Articular chondrocyte of knee joint (primary cell): ENCODE data around the gene ZDBF2. TPM values are rescaled to one million over a fixed set of nuclear protein-coding genes. Genes with fewer than 3 reads are reported as not detected.

ENCODE experiments used
- small RNA-seq: library from RNA; depleted of rRNA; stranded (forward); fragments of <200 nt; gene quantifications from one replicate; pipeline ENCODE3, GENCODE V24; 2012
- total RNA-seq: library from RNA; depleted of rRNA; stranded (reverse); fragments of >200 nt; gene quantifications from 2 replicates; pipeline ENCODE4 v1.2.3, GENCODE V29; 2012

ZDBF2 gene
- total RNA-seq = 15.3 and 20.9 TPM in 2 replicates

DNA sequence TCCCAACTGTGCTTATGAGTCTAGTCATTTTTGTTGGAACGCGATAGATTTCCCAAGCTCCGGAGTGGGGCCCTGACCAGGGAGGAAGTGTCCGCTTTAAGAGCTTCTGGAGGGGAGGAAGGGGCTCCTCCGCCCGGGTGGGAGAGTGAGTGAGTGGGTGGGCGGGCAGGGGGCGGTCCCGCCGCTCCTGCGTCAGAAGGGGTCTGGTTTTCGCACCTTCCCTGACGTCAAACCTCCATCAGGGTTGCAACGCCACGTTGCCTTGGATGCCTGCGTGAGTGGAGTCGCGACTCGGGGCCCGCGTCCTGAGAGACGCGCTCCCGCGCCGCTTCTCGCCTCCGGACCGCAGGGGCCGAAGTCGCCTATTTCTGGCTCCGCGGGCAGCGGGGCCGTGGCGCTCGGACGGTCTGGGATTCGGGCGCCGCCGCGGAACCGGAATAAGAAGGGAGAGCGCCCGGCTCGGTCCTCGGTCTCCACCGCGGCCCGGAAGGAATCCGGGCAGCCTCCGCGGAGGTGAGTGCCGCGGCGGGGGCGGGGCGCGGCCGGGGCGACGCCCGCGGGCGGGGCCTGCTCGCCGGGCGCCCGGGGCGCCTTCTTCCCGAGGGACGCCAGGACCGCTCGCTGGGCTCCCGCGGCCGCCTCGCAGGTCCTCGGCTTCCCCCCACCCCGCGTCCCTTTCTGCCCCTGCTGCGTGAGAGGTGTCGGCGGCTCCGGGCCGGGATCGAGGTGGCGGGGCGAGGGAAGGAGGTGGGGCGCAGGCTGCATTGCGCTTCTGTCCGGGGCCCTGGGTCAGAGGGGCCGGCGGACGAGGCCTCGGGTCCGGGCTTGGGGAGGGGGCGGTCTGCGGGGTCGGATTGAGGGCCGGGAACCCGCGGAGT, at the start of gene ZDBF2:
Gene ZDBF2, plus strand, starts transcription at position 230 of the 878 bp plus-strand sequence. CDS start 7,187 bp downstream, outside the sequence.

Small RNA genes lying within 50 kb of the gene (small RNA-seq; reads per million reads assigned to genes)
- not detected for gene HMGN1P6
- gene RN7SKP260 = not detected

Other genes starting within 250 kb of the ZDBF2 start
- gene INO80D, start 188.5 kb upstream of the ZDBF2 start, total RNA-seq = 12.4 and 12.6 TPM in 2 replicates
- 99.8 and 113 TPM in 2 replicates for gene NDUFS1, start 115.2 kb upstream of the ZDBF2 start, total RNA-seq
- 572 and 731 TPM in 2 replicates for gene EEF1B2, start 114.8 kb upstream of the ZDBF2 start, total RNA-seq
- 0.13 and 0.76 TPM in 2 replicates for gene ADAM23, start 168.9 kb downstream of the ZDBF2 start, total RNA-seq